OCI-LY3 (cell line): Measurements from ENCODE around the gene WDR31.

Experiments used
- CTCF ChIP-seq: fragments of 200-600, 300-600 bp; sonication (generic); IDR thresholded peaks from 2 replicates; pipeline ENCODE4 v1.5.1; 2014; ENCODE audit warnings: antibody characterized with exemption, low read length, low read depth
- EZH2phosphoT487 ChIP-seq: fragments of 200-600 bp; shearing (Covaris generic); IDR thresholded peaks from 2 replicates; pipeline ENCODE4 v1.6.1; 2018; ENCODE audit warnings: antibody characterized with exemption, mixed run types, low read depth

DNA sequence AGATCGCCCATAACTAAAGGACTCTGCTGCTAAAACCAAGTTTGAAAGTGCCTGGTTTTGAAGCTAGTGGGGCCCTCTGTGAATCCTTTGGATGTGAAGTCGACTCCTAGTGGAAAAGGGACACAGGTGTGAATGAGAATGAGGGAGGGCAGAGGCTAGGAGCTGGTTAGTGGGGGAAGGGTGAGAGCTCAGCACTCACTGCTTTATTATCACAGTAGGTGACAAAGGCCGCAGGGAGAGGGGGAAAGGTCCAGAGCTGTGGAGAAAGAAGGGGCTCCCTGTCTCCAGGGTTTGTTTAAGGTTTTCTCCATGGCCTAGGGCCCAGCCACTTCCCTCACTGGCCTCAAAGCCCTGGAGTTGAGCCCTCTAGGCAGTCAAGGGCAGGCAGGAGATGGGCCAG lies 33.2 kb upstream of the WDR31 start:
- TF ChIP-seq CTCF (no peak), EZH2phosphoT487 (no peak)
